Left ventricle myocardium inferior (tissue), 1 donor: ENCODE data around the gene POLE. TPM values are rescaled to one million over a fixed set of nuclear protein-coding genes. Genes with fewer than 3 reads are reported as not detected.

ENCODE experiments used
- DNase-seq: peaks from one replicate; pipeline ENCODE4 v3.0.0-alpha.2; 2020
- H3K27ac ChIP-seq: fragments of 200-600 bp; replicated peaks from 2 replicates; pipeline ENCODE4 v1.8.0; 2021
- H3K27me3 ChIP-seq: fragments of 200-600 bp; 2 replicates; pipeline ENCODE4 v1.8.0; 2021; ENCODE audit warnings: low read depth
- H3K36me3 ChIP-seq: fragments of 200-600 bp; 2 replicates; pipeline ENCODE4 v1.8.0; 2021
- H3K4me1 ChIP-seq: fragments of 200-600 bp; 2 replicates; pipeline ENCODE4 v1.8.0; 2021
- H3K4me3 ChIP-seq: fragments of 200-600 bp; 2 replicates; pipeline ENCODE4 v1.8.0; 2021; ENCODE audit warnings: mild to moderate bottlenecking, moderate library complexity
- H3K9me3 ChIP-seq: fragments of 200-600 bp; replicated peaks from 2 replicates; pipeline ENCODE4 v1.8.0; 2021
- CTCF ChIP-seq: fragments of 200-600 bp; IDR thresholded peaks from 2 replicates; pipeline ENCODE4 v1.8.0; 2021; ENCODE audit warnings: antibody characterized with exemption, mild to moderate bottlenecking, borderline replicate concordance
- intact Hi-C: fragments of 100-400 bp; cut with micrococcal nuclease; formaldehyde crosslinking; loops from one replicate; pipeline ENCODE4 v1.11.0; 2022
- total RNA-seq: library from RNA; stranded (reverse); fragmentation: NEBNext Ultra II Directional; extraction: Animal tissue kit (Norgen Biotek cat#: 25700); gene quantifications from one replicate; pipeline ENCODE4 v1.2.1, GENCODE V29; 2021
- donor health status: DM: no; HTN: yes; CAD: no; lungs with severe emphysema.

The POLE gene
- total RNA-seq, 1 donor from 2014 or later, result 9.0 TPM

GRCh38 chr12:132689227-132689626 is 2.1 kb upstream of the POLE start:
- H3K27me3 ChIP-seq, result no peaks in the 10 kb centered on the region
- peak overlapping the region; percentile 52 for H3K27ac ChIP-seq
- H3K4me3 ChIP-seq, result peak overlapping the region; percentile 54
- intact Hi-C loops, result no loop called here
- peaks cover 19% of the 10 kb centered on the region for H3K4me1 ChIP-seq
- no peaks in the 10 kb centered on the region for H3K36me3 ChIP-seq
- no peak for DNase-seq
- no peak for TF ChIP-seq CTCF
- no peaks in the 10 kb centered on the region for H3K9me3 ChIP-seq

GRCh38 chr12:132686825-132687210 is 324 bp downstream of the POLE start:
- H3K36me3 ChIP-seq, result no peaks in the 10 kb centered on the region
- peak overlapping the region; percentile 72 for H3K4me3 ChIP-seq
- H3K27me3 ChIP-seq, result no peaks in the 10 kb centered on the region
- peak overlapping the region; percentile 83 for H3K27ac ChIP-seq
- H3K9me3 ChIP-seq, result no peaks in the 10 kb centered on the region
- intact Hi-C loops, result no loop called here
- peaks cover 19% of the 10 kb centered on the region for H3K4me1 ChIP-seq
- no peak for TF ChIP-seq CTCF
- DNase-seq, result no peak

GRCh38 chr12:132685400-132685799 is 1.7 kb downstream of the POLE start:
- TF ChIP-seq CTCF, result no peak
- no peaks in the 10 kb centered on the region for H3K9me3 ChIP-seq
- intact Hi-C loops, result no loop called here
- H3K36me3 ChIP-seq, result no peaks in the 10 kb centered on the region
- no peaks in the 10 kb centered on the region for H3K27me3 ChIP-seq
- no peak for DNase-seq
- no peak overlapping the region for H3K4me3 ChIP-seq
- H3K4me1 ChIP-seq, result peaks cover 19% of the 10 kb centered on the region
- no peak overlapping the region for H3K27ac ChIP-seq

GRCh38 chr12:132677492-132677891 is 9.7 kb downstream of the POLE start:
- Histone ChIP-seq H3K36me3 (peaks cover 50% of the 10 kb centered on the region), H3K4me3 (no peak overlapping the region), H3K27ac (no peak overlapping the region), H3K27me3 (no peaks in the 10 kb centered on the region), H3K4me1 (no peaks in the 10 kb centered on the region), H3K9me3 (no peaks in the 10 kb centered on the region)
- intact Hi-C loops, result no loop called here
- no peak for TF ChIP-seq CTCF
- DNase-seq, result no peak

DNA sequence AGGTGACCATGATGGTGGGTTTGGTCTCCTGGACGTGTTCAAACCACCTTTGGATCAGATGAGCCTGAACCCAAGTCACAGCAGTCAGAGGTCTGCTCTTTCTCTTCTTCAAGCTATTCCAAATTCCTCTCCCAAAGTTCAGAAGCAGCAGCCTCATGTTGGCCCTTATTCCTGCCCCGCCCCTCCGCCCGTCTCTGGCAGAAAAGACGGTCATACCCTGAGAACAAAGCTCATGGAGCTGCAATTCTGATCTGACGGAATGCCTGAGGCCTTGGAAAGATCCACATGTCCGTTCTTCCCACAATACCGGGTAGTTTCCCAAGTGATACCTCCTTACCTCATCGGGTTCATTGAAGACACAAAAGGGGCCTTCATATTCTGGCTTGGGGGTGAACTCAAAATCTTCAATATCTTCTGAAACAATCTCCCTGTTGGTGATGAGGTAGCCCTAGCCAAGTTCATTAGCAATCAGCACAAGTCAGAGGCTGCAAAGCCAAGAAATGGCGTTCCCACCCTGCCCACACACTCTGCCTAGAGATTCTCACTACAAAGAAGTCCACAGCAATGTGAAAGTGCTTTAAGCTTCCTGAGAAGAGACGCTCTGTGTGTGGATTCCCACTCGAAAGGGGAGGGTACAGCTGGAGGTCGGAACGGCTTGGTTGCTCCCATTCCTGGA is 11.2 kb downstream of the POLE start:
- no peak overlapping the region for H3K27ac ChIP-seq
- no peaks in the 10 kb centered on the region for H3K27me3 ChIP-seq
- H3K4me1 ChIP-seq, result no peaks in the 10 kb centered on the region
- no peaks in the 10 kb centered on the region for H3K9me3 ChIP-seq
- H3K4me3 ChIP-seq, result no peak overlapping the region
- intact Hi-C loops, result no loop called here
- H3K36me3 ChIP-seq, result peaks cover 61% of the 10 kb centered on the region
- no peak for DNase-seq
- no peak for TF ChIP-seq CTCF
